Left colon (tissue), 2 donors: ENCODE measurements around the gene RPL32. TPM values are rescaled to one million over a fixed set of nuclear protein-coding genes. Genes with fewer than 3 reads are reported as not detected.

Experiments
- ATAC-seq: fragments of 200-7000 bp; cut with Tn5 transposase; one replicate; pipeline ENCODE4 v1.9.1; 2020; ENCODE audit warnings: mild to moderate bottlenecking, moderate library complexity
- DNase-seq, 2 donors: peaks; one replicate each; pipeline ENCODE4 v3.0.0-alpha.2; 2020
- intact Hi-C, 2 donors: fragments of 100-400 bp; cut with DNase I in 1 of 2; cut with micrococcal nuclease in 1 of 2; formaldehyde crosslinking; loops; one replicate each; pipeline versions ENCODE4 v1.11.2 to v1.14.0; 2022; cut with DNase I, micrococcal nuclease
- total RNA-seq, 2 donors: library from RNA; stranded (reverse); fragmentation: NEBNext Ultra II Directional; extraction: Animal tissue kit (Norgen Biotek cat#: 25700); gene quantifications; one replicate each; pipeline ENCODE4 v1.2.1, GENCODE V29; 2021
- donor health status: DM: no; HTN: no; CAD: no.
- donor health status: DM: yes; HTN: yes; CAD: no.

The RPL32 gene
- total RNA-seq, 2 donors from 2014 or later, result 1,145 to 1,173 TPM

GRCh38 chr3:12816521-12817342 lies 24.6 kb downstream of the RPL32 start:
- DNase-seq (no peak), ATAC-seq (no peak)
- intact Hi-C loops, result no loop called here

GRCh38 chr3:12815719-12816118 lies 25.6 kb downstream of the RPL32 start:
- no peak for DNase-seq
- ATAC-seq, result no peak
- intact Hi-C loops, result no loop called here

- DNase-seq (no peak), ATAC-seq (no peak)
- intact Hi-C loops, result no loop called here
These were observed 26.3 kb downstream of the RPL32 start for GRCh38 chr3:12815078-12815477.

- intact Hi-C loops, result no loop called here
- DNase-seq (no peak), ATAC-seq (no peak)
These were observed 27.4 kb downstream of the RPL32 start for GRCh38 chr3:12813967-12814366.

GRCh38 chr3:12812812-12813211 lies 28.6 kb downstream of the RPL32 start:
- intact Hi-C loops, result no loop called here
- ATAC-seq (no peak), DNase-seq (no peak)

GRCh38 chr3:12810961-12811360 lies 30.4 kb downstream of the RPL32 start:
- intact Hi-C loops, result no loop called here
- DNase-seq (no peak), ATAC-seq (no peak)

GRCh38 chr3:12810013-12810780 lies 31.2 kb downstream of the RPL32 start:
- peak; percentile 96 to 98 for DNase-seq
- intact Hi-C loops, result no loop called here

GRCh38 chr3:12809435-12809834 lies 31.9 kb downstream of the RPL32 start:
- intact Hi-C loops, result no loop called here
- ATAC-seq, result no peak
- DNase-seq, result no peak

More at GRCh38 chr3:12810013-12810780, 31.2 kb downstream of the RPL32 start:
- ATAC-seq, result peak; percentile 99

- ATAC-seq (no peak), DNase-seq (no peak)
- intact Hi-C loops, result no loop called here
These were observed 32.4 kb downstream of the RPL32 start for GRCh38 chr3:12809001-12809400.

GRCh38 chr3:12808587-12808986 lies 32.8 kb downstream of the RPL32 start:
- intact Hi-C loops, result no loop called here
- DNase-seq (no peak), ATAC-seq (no peak)

- ATAC-seq (no peak), DNase-seq (no peak)
- intact Hi-C loops, result no loop called here
These were observed 33.6 kb downstream of the RPL32 start for GRCh38 chr3:12807601-12808359.

- intact Hi-C loops, result no loop called here
- no peak for ATAC-seq
- DNase-seq, result no peak
These were observed 34.3 kb downstream of the RPL32 start for GRCh38 chr3:12807066-12807465.

GRCh38 chr3:12803371-12803770 lies 38.0 kb downstream of the RPL32 start:
- DNase-seq, result no peak
- ATAC-seq, result no peak
- intact Hi-C loops, result no loop called here

GRCh38 chr3:12799525-12800440 lies 41.6 kb downstream of the RPL32 start:
- ATAC-seq (no peak), DNase-seq (no peak)
- intact Hi-C loops, result no loop called here

- intact Hi-C loops, result no loop called here
- no peak for DNase-seq
- no peak for ATAC-seq
These were observed 42.7 kb downstream of the RPL32 start for GRCh38 chr3:12798559-12799179.

GRCh38 chr3:12797892-12798558 lies 43.3 kb downstream of the RPL32 start:
- intact Hi-C loops, result no loop called here
- DNase-seq, result no peak
- ATAC-seq, result no peak

GRCh38 chr3:12797124-12797891 lies 44.1 kb downstream of the RPL32 start:
- intact Hi-C loops, result no loop called here
- ATAC-seq (no peak), DNase-seq (no peak)
